AG10803 (cell line): ENCODE measurements around the gene SLC25A53.
"Not testable (repeated sequence)": the region's sequence is repeated elsewhere in the genome, so short reads cannot be mapped to it uniquely, and the experiment has no call there.

ENCODE experiments used
- DNase-seq: peaks from one replicate; pipeline ENCODE4 v3.0.0; 2010; ENCODE audit warnings: low read depth
- H3K4me3 ChIP-seq: 2 replicates; pipeline ENCODE4 v1.5.1; 2011; ENCODE audit warnings: mild to moderate bottlenecking, low read length, control low read depth
- TF ChIP-seq, protein P1 (sequence below): conservative IDR thresholded peaks from 2 replicates; pipeline ENCODE4 v1.5.1; 2011; ENCODE audit warnings: mild to moderate bottlenecking, low read length, control low read depth, inconsistent platforms

Gene SLC25A53

DNA sequence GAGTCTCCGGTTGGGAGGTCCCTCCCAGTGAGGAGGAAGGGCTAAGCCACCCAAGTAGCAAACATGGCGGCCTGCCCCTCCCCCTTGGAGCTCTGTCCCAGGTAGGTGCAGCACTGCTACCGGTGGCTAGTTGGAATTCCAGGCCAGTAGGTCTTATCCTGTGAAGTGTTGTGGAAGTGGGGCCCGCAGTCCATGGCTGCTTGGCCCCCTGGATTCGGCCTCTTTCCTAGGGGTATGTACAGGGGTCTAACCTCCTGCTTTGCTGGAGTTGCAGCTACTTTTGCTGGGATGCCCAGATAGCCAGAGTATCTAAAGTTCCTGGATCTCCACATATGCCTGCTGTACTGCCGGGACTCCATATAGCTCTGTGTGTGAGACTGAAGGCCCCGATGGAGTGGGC, 70.9 kb downstream of the SLC25A53 start:
- H3K4me3 ChIP-seq: no peak overlapping the region
- DNase-seq: no peak
- TF ChIP-seq, protein P1, sequence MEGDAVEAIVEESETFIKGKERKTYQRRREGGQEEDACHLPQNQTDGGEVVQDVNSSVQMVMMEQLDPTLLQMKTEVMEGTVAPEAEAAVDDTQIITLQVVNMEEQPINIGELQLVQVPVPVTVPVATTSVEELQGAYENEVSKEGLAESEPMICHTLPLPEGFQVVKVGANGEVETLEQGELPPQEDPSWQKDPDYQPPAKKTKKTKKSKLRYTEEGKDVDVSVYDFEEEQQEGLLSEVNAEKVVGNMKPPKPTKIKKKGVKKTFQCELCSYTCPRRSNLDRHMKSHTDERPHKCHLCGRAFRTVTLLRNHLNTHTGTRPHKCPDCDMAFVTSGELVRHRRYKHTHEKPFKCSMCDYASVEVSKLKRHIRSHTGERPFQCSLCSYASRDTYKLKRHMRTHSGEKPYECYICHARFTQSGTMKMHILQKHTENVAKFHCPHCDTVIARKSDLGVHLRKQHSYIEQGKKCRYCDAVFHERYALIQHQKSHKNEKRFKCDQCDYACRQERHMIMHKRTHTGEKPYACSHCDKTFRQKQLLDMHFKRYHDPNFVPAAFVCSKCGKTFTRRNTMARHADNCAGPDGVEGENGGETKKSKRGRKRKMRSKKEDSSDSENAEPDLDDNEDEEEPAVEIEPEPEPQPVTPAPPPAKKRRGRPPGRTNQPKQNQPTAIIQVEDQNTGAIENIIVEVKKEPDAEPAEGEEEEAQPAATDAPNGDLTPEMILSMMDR: no peak

DNA sequence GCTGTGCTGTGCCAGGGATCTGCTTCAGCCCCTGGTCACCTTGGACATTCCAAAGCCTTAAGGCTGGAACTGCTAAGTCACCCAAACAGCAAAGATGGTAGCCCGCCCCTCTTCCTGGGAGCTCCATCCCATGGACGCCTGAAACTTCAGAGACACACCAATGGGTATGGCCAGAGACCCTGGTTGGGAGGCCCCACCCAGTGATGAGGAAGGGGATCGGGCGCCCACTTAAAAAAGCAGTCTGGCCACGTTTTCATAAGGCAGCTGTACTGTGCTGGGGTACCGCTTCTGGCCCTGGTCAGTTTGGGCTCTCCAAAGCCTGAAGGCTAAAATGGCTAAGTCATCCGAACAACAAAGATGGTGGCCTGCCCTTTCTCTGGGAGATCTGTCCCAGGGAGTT, 71.3 kb downstream of the SLC25A53 start:
- no peak for DNase-seq
- TF ChIP-seq, protein P1: no peak

DNA sequence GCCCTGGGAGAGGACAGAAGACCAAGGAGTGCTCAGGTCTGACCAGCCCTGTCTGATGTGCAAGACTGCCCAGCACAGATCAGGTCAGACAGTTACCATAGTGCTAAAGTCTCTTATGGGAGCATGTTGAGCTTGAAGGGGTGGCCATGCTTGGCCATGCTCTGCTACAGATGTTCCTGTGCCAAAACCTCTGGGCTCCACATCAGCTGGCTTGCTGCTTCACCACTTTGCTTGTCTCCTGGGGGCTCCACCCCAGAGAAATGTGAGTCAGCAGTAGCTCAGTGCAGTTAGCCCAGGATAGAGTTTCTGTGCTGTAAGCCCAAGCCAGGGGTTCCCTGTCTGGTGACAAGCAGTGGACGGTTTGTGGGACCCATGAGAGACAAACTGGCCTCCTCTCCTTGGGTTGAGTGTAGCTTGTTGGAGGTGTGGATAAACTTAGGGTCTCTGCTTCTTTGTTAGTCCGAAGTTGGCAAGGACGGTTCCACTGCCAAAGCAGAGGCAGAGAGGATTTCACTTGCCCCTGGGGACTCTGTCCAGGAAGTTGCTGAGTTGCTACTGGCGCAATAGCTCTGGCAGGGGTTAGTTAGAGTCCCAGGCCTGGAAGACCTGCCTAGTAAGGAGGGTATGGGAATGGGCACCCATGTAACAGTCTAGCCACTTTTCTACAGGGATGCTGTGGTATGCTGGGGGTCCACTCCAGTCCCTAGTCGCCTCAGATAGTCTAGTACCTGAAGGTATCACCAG, 72.1 kb downstream of the SLC25A53 start:
- no peak overlapping the region for H3K4me3 ChIP-seq
- TF ChIP-seq, protein P1: no peak
- DNase-seq: no peak

More for the DNA sequence above, 71.3 kb downstream of the SLC25A53 start:
- H3K4me3 ChIP-seq: no peak overlapping the region

DNA sequence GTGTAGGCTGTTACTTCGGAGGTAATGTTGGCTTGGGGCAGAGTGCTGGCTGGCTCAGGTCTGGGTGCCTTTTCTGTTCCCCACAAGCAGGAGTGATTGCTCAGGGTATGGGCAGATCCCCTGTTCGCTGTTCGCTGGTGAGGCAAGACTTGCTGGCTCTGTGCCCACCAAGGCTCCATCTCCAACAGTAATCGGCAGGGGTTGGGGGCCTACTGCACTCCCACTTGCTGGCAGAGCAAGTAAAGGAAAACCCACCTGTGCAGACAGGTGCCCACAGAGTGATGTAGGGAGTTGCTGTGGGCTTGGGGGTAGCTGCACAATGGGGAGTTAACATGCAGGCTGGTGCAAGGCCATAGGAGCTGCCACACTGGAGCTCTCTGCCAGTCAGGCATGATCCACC, 72.7 kb downstream of the SLC25A53 start:
- H3K4me3 ChIP-seq: no peak overlapping the region
- TF ChIP-seq, protein P1: no peak

DNA sequence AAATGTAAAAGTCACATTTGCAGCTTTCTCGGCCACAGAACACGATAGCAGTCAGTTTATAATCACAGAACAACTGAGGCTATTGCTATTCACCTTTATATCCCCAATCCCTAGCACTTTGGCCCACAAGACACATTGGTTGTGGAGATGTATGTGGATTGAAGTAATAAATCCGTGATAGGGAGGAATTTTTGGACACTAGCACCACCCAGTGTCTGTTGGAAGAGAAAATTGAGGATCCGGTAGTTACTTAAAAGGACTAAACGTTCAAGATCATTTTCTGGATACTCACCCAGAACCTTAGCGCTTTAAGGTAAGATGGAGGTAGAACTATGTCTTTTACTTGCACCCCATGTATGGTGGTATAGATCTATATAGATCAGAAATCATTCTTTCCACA, 79.0 kb downstream of the SLC25A53 start:
- not testable (repeated sequence) for DNase-seq

More for the DNA sequence above, 72.7 kb downstream of the SLC25A53 start:
- DNase-seq: no peak

DNA sequence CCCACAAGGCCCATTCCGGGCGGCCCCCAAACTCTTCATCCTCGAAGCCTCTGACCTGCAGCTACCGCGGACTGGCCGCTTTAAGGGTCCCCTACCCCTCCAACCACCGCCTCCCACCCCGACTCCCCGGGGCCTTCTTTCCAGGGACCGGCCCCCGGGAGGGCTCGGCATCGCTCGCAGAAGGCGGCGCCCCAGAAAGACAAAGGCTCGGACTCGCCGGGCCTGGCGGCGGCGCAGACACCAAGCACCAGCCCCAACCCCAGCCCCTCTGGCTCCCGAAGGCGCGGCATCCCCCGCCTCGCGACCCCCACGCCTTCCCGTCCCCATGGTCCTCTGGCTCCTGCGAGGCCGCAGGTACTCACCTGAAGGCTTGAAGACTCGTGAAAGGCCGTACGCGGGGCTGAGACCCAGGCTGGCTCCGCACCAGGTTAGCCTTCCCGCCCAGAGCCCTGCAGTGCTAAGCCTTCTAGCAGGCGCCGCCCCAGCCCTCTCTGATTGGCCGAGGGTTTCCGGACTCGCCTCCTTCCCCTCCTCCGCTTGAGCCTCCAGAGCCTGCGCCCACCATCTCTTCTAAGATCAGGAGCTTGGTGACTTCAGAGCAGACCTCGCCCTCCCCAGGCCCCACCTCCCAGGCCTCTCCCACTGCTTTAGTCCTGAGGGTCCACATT, 80.9 kb downstream of the SLC25A53 start, which contains the start of gene TMSB15C:
TMSB15C (minus strand) TSS at position 459 of the 668 bp plus-strand sequence.
- H3K4me3 ChIP-seq, DNase-seq: not testable (repeated sequence)

More for the DNA sequence above, 79.0 kb downstream of the SLC25A53 start:
- not testable (repeated sequence) for H3K4me3 ChIP-seq

DNA sequence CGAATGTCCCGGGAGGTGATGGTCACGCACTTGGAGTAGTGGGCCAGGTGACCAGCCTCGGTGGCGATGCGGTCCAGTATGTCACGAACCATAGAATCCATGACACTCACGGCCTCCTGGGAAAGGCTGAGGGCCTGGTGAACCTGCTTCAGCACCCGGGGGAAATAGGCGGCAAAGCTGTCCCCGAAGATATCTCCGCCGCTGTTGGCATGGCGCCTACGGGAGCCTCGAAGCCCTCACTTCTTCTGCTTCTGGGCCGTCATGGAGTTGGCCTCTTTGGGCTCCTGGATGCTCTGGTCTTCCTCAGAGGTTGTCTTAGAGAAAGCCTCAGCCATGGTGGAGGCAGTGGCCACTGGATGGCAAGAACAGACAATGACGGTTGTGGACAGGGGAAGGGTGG, 94.2 kb downstream of the SLC25A53 start:
- not testable (repeated sequence) for DNase-seq, H3K4me3 ChIP-seq

DNA sequence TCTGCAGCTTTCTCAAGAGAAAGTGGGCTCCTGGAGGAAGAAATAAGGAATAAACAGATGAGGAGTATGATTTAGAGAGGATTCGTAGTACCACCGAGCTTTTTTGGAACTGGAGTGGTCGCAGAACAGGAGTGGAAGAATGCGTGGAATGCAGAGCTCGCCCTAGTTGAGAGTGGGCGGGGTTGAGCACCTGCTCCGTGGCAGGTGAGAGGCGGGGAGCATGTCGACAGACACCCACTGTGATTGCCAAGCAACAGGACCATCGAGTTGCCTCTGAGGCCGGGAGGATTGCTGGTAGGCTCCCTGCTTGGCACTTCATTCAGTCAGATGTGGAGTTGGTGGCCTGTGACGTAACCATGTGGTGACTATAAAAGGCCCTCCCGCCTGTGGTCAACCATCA, 101.9 kb downstream of the SLC25A53 start:
- DNase-seq, H3K4me3 ChIP-seq: not testable (repeated sequence)
